Measurements from ENCODE around the gene ARMC5. TPM values are rescaled to one million over a fixed set of nuclear protein-coding genes. Genes with fewer than 3 reads are reported as not detected.

ARMC5 gene
- total RNA-seq, 4 donors from 2014 or later: 4.7 to 14.2 (median 8.7) TPM

GRCh38 chr16:31417916-31418315 lies 41.4 kb upstream of the ARMC5 start:
- H3K36me3 ChIP-seq: no peaks in the 10 kb centered on the region
- H3K27ac ChIP-seq: no peak overlapping the region
- no peak overlapping the region for H3K4me3 ChIP-seq
- peaks cover 0 to 5% (median 0%) of the 10 kb centered on the region in 3 donors for H3K9me3 ChIP-seq
- no peak for TF ChIP-seq CTCF (IDR thresholded peaks at IDR 0.05)
- TF ChIP-seq EP300 (IDR thresholded peaks at IDR 0.05): no peak
- no peak for TF ChIP-seq POLR2A (IDR thresholded peaks at IDR 0.05)
- TF ChIP-seq POLR2AphosphoS5 (IDR thresholded peaks at IDR 0.05): no peak
- H3K27me3 ChIP-seq: peaks cover 52% of the 10 kb centered on the region
- ATAC-seq: no peak
- 84 to 92% methylated on average over 4 to 5 of the region's 5 CpGs for WGBS, 2 donors (ENCODE audit: low coverage in 1 of 2)
- H3K4me1 ChIP-seq: no peaks in the 10 kb centered on the region

DNA sequence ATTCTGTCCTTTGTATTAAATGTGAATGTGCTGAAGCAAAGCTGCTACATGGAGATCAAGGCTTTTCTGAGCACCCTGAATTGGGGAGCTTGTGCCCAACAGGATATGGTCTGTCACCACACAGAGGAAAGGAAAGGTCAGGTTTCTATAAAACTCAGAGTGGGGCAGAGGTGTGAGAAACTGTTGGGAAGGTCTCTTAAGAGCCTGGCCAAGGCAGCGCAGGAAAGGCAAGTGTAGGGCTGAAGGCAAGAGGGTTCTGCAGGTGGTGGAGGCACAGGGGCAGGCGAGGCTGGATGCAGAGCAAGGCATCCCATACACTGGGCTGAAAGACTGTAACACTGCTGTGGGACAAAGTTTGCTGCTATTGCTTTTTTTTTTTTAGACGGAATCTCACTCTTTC lies 39.3 kb upstream of the ARMC5 start:
- H3K27ac ChIP-seq: no peak overlapping the region
- H3K36me3 ChIP-seq: no peaks in the 10 kb centered on the region
- H3K27me3 ChIP-seq: peaks cover 52% of the 10 kb centered on the region
- H3K9me3 ChIP-seq: peaks cover 0 to 5% (median 0%) of the 10 kb centered on the region in 3 donors
- 84 to 94% methylated on average over 3 of the region's 3 CpGs for WGBS, 2 donors (ENCODE audit: low coverage in 1 of 2)
- no peak overlapping the region for H3K4me3 ChIP-seq
- no peak for TF ChIP-seq POLR2AphosphoS5 (IDR thresholded peaks at IDR 0.05)
- no peak for TF ChIP-seq POLR2A (IDR thresholded peaks at IDR 0.05)
- no peak for TF ChIP-seq CTCF (IDR thresholded peaks at IDR 0.05)
- TF ChIP-seq EP300 (IDR thresholded peaks at IDR 0.05): no peak
- no peaks in the 10 kb centered on the region for H3K4me1 ChIP-seq
- no peak for ATAC-seq

DNA sequence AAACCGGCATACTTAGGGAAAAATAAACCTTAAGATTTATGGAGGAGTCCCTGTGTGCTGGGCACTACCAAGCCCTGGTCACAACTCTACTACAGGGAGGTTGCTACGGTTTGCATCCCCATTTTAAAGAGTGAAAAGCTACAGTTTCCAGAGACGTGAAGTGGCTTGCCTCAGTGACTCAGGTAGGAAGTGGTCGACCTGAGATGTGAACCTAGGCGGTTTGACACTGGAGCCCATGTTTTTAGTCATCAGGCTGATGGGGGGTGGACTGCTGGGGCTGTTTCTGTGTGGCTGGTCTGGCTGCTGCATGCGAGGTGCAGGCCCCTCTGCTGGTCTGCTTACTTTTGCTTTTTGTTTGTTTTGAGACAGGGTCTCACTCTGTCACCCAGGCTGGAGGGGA lies 37.7 kb upstream of the ARMC5 start:
- no peak overlapping the region for H3K4me3 ChIP-seq
- H3K27me3 ChIP-seq: peaks cover 52% of the 10 kb centered on the region
- H3K9me3 ChIP-seq: peaks cover 0 to 5% (median 0%) of the 10 kb centered on the region in 3 donors
- WGBS, 2 donors (ENCODE audit: low coverage in 1 of 2): 64 to 66% methylated on average over 2 to 6 of the region's 6 CpGs
- no peaks in the 10 kb centered on the region for H3K36me3 ChIP-seq
- H3K4me1 ChIP-seq: no peaks in the 10 kb centered on the region
- ATAC-seq: no peak
- no peak overlapping the region for H3K27ac ChIP-seq
- TF ChIP-seq CTCF (IDR thresholded peaks at IDR 0.05): no peak
- TF ChIP-seq EP300 (IDR thresholded peaks at IDR 0.05): no peak
- no peak for TF ChIP-seq POLR2A (IDR thresholded peaks at IDR 0.05)
- no peak for TF ChIP-seq POLR2AphosphoS5 (IDR thresholded peaks at IDR 0.05)

GRCh38 chr16:31423241-31423640 lies 36.1 kb upstream of the ARMC5 start:
- no peaks in the 10 kb centered on the region for H3K9me3 ChIP-seq
- TF ChIP-seq POLR2AphosphoS5 (IDR thresholded peaks at IDR 0.05): no peak
- TF ChIP-seq EP300 (IDR thresholded peaks at IDR 0.05): no peak
- no peak for TF ChIP-seq CTCF (IDR thresholded peaks at IDR 0.05)
- no peak for TF ChIP-seq POLR2A (IDR thresholded peaks at IDR 0.05)
- no peak overlapping the region for H3K4me3 ChIP-seq
- H3K4me1 ChIP-seq: peaks cover 0 to 10% (median 3%) of the 10 kb centered on the region in 3 donors
- H3K27ac ChIP-seq: no peak overlapping the region
- 51 to 74% methylated on average over 3 of the region's 3 CpGs for WGBS, 2 donors (ENCODE audit: low coverage in 1 of 2)
- ATAC-seq: no peak
- no peaks in the 10 kb centered on the region for H3K36me3 ChIP-seq
- peaks cover 37% of the 10 kb centered on the region for H3K27me3 ChIP-seq

DNA sequence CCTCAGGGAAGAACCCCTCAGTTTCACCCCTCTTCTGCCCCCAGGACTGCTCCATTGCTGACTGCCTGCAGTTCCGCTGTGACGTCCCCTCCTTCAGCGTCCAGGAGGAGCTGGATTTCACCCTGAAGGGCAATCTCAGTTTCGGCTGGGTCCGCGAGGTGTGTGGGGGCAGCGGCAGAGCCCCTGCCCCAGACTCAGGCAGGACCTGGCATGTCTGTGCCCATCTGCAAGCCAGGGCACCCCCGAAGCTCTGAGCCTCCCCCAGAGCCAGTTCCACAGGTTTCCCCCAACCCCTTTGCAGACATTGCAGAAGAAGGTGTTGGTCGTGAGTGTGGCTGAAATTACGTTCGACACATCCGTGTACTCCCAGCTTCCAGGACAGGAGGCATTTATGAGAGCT lies 35.5 kb upstream of the ARMC5 start:
- no peaks in the 10 kb centered on the region for H3K9me3 ChIP-seq
- WGBS, 2 donors (ENCODE audit: low coverage in 1 of 2): no CpG with 5 or more reads among the region's 12 CpGs

More for the DNA sequence above, 35.5 kb upstream of the ARMC5 start:
- no peak overlapping the region for H3K4me3 ChIP-seq
- TF ChIP-seq EP300 (IDR thresholded peaks at IDR 0.05) (no peak), POLR2AphosphoS5 (IDR thresholded peaks at IDR 0.05) (no peak), POLR2A (IDR thresholded peaks at IDR 0.05) (no peak), CTCF (IDR thresholded peaks at IDR 0.05) (no peak)
- peaks cover 0 to 16% (median 3%) of the 10 kb centered on the region in 3 donors for H3K4me1 ChIP-seq
- no peaks in the 10 kb centered on the region for H3K36me3 ChIP-seq
- no peak for ATAC-seq
- peaks cover 31% of the 10 kb centered on the region for H3K27me3 ChIP-seq
- no peak overlapping the region for H3K27ac ChIP-seq
